Measurements from ENCODE around the gene NIM1K.
A peak's percentile ranks its signal among the peaks of the same experiment; 100 is the strongest.
"Not testable (repeated sequence)": the region's sequence is repeated elsewhere in the genome, so short reads cannot be mapped to it uniquely, and the experiment has no call there.

The NIM1K gene

DNA sequence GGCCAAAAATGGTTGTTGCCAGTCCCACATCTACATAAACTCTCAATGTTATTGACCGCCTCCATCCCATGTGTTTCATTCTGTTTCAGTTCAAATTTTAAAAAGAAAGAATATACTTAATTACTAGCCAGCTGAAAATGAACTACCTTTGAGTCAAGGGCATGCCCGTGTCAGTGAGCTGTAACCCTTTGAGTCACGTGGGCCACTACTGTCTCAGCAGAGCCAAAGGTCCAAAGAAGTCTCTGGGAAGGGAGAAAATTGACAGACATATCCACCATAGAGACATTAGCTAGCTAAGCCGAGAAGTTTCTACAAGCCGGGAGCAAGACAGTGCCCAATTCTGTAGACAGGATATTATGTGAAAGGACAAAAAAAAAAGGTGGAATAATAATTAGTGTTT lies 59.7 kb downstream of the NIM1K start:
- no peak overlapping the region for H3K4me3 ChIP-seq (ENCODE audit: low read depth, low read length)
- DNase-seq (ENCODE audit: low read depth) = no peak
- TF ChIP-seq, protein P1, sequence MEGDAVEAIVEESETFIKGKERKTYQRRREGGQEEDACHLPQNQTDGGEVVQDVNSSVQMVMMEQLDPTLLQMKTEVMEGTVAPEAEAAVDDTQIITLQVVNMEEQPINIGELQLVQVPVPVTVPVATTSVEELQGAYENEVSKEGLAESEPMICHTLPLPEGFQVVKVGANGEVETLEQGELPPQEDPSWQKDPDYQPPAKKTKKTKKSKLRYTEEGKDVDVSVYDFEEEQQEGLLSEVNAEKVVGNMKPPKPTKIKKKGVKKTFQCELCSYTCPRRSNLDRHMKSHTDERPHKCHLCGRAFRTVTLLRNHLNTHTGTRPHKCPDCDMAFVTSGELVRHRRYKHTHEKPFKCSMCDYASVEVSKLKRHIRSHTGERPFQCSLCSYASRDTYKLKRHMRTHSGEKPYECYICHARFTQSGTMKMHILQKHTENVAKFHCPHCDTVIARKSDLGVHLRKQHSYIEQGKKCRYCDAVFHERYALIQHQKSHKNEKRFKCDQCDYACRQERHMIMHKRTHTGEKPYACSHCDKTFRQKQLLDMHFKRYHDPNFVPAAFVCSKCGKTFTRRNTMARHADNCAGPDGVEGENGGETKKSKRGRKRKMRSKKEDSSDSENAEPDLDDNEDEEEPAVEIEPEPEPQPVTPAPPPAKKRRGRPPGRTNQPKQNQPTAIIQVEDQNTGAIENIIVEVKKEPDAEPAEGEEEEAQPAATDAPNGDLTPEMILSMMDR (IDR thresholded peaks at IDR 0.05; ENCODE audit: insufficient read depth, low read depth, low read length, missing control alignments) = no peak

- no peak overlapping the region for H3K4me3 ChIP-seq (ENCODE audit: low read depth, low read length)
- no peak for DNase-seq (ENCODE audit: low read depth)
- TF ChIP-seq, protein P1 (IDR thresholded peaks at IDR 0.05; ENCODE audit: insufficient read depth, low read depth, low read length, missing control alignments) = no peak
Measured at GRCh38 chr5:43255704-43256103, 63.7 kb downstream of the NIM1K start.

- no peak overlapping the region for H3K4me3 ChIP-seq (ENCODE audit: low read depth, low read length)
- DNase-seq (ENCODE audit: low read depth) = no peak
- TF ChIP-seq, protein P1 (IDR thresholded peaks at IDR 0.05; ENCODE audit: insufficient read depth, low read depth, low read length, missing control alignments) = no peak
Measured at GRCh38 chr5:43256261-43256966, 64.4 kb downstream of the NIM1K start.

- no peak overlapping the region for H3K4me3 ChIP-seq (ENCODE audit: low read depth, low read length)
- TF ChIP-seq, protein P1 (IDR thresholded peaks at IDR 0.05; ENCODE audit: insufficient read depth, low read depth, low read length, missing control alignments) = no peak
- no peak for DNase-seq (ENCODE audit: low read depth)
Measured at GRCh38 chr5:43258116-43258515, 66.1 kb downstream of the NIM1K start.

DNA sequence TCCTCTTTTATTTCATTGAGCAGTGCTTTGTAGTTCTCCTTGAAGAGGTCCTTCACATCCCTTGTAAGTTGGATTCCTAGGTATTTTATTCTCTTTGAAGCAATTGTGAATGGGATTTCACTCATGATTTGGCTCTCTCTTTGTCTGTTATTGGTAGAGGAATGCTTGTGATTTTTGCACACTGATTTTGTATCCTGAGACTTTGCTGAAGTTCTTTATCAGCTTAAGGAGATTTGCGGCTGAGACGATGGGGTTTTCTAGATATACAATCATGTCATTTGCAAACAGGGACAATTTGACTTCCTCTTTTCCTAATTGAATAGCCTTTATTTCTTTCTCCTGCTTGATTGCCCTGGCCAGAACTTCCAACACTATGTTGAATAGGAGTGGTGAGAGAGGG lies 70.2 kb downstream of the NIM1K start:
- DNase-seq (ENCODE audit: low read depth); H3K4me3 ChIP-seq (ENCODE audit: low read depth, low read length): not testable (repeated sequence)

GRCh38 chr5:43268188-43268820 lies 76.3 kb downstream of the NIM1K start:
- H3K4me3 ChIP-seq (ENCODE audit: low read depth, low read length) = no peak overlapping the region
- DNase-seq (ENCODE audit: low read depth) = peak; percentile 88
- TF ChIP-seq, protein P1 (IDR thresholded peaks at IDR 0.05; ENCODE audit: insufficient read depth, low read depth, low read length, missing control alignments) = no peak

DNA sequence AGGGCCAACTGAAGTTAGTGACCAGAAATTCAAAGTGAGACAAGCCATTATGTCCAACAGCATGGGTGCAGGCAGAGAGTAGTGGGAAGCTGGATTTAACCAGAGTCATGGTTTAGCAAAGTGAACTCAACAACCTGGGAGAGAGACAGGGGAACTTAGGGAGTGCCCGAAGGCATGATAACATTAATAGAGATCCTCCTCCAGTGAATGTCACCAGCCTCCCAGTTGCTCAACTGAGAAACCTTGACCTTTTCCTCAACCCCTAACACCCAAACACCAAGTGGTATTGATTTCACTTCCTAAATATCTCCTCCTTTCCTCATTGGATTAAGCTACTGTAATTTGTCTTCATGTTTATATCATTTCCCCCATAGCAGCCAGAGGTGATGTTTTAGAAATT lies 78.6 kb downstream of the NIM1K start:
- DNase-seq (ENCODE audit: low read depth) = no peak

More for the DNA sequence above, 78.6 kb downstream of the NIM1K start:
- no peak overlapping the region for H3K4me3 ChIP-seq (ENCODE audit: low read depth, low read length)
- TF ChIP-seq, protein P1 (IDR thresholded peaks at IDR 0.05; ENCODE audit: insufficient read depth, low read depth, low read length, missing control alignments) = no peak

Measured in GM12865 (cell line).